NT2/D1 (cell line): ENCODE measurements around the gene OSBPL9.

ENCODE experiments used
- YY1 ChIP-seq: IDR thresholded peaks from 2 replicates; pipeline ENCODE4 v1.6.1; 2011; ENCODE audit not compliant: insufficient read length, insufficient read depth
- ZNF274 ChIP-seq: IDR thresholded peaks from 2 replicates; pipeline ENCODE4 v1.6.1; 2011; ENCODE audit warnings: mild to moderate bottlenecking, low read depth, low read length

DNA sequence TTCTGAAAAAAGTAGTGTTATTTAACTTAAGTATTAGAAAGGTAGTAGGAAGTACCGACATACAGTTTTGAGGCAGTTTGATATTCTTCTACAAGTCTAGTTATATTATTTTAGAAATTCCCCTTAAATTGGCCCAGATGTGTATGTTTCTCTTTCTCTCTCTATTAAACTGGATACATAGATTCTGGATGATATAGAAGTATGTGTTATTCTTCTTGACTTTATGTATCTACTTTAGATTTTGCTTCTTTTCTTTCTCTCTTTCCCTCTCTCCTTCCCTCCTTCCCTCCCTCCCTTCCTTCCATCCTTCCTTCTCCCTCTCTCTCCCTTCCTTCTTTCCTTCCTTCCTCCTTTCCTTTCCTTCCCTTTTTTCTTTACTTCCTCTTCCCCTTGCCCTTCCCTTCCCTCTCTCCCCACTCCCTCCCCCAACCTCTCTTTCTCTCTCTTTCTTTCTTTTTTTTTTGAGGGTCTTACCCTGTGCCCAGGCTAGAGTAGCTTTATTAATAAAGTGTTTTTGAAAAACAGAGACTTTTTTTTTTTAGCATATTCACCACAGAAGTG lies 124.3 kb downstream of the OSBPL9 start:
- no peak for TF ChIP-seq ZNF274
- TF ChIP-seq YY1, result no peak
